ENCODE data around the gene ELMO1. TPM values are rescaled to one million over a fixed set of nuclear protein-coding genes. Genes with fewer than 3 reads are reported as not detected.

The ELMO1 gene
- total and polyA plus RNA-seq, 2 of the 13 experiments (the other 11 are each of a cell fraction or from before 2014, with no cell fraction given): 0.11 to 0.17 TPM

DNA sequence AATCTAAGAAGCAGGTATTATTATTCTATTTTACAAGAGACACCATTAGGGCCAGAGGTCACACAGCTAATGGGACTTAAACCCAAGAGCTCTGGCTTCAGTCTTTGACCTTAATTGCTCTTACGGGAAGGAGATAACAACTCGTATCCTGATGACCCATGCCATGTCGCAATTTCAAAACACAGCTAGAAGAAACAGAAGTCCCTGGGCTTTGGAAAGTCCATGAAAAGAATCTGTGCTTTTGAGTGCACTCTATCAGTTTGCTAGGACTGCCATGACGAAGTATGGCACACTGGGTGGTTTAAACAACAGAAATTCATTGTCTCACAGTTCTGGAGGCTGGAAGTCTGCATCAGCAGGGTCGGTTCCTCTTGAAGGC lies 476.5 kb downstream of the ELMO1 start (continued):
- TF ChIP-seq, protein P1, sequence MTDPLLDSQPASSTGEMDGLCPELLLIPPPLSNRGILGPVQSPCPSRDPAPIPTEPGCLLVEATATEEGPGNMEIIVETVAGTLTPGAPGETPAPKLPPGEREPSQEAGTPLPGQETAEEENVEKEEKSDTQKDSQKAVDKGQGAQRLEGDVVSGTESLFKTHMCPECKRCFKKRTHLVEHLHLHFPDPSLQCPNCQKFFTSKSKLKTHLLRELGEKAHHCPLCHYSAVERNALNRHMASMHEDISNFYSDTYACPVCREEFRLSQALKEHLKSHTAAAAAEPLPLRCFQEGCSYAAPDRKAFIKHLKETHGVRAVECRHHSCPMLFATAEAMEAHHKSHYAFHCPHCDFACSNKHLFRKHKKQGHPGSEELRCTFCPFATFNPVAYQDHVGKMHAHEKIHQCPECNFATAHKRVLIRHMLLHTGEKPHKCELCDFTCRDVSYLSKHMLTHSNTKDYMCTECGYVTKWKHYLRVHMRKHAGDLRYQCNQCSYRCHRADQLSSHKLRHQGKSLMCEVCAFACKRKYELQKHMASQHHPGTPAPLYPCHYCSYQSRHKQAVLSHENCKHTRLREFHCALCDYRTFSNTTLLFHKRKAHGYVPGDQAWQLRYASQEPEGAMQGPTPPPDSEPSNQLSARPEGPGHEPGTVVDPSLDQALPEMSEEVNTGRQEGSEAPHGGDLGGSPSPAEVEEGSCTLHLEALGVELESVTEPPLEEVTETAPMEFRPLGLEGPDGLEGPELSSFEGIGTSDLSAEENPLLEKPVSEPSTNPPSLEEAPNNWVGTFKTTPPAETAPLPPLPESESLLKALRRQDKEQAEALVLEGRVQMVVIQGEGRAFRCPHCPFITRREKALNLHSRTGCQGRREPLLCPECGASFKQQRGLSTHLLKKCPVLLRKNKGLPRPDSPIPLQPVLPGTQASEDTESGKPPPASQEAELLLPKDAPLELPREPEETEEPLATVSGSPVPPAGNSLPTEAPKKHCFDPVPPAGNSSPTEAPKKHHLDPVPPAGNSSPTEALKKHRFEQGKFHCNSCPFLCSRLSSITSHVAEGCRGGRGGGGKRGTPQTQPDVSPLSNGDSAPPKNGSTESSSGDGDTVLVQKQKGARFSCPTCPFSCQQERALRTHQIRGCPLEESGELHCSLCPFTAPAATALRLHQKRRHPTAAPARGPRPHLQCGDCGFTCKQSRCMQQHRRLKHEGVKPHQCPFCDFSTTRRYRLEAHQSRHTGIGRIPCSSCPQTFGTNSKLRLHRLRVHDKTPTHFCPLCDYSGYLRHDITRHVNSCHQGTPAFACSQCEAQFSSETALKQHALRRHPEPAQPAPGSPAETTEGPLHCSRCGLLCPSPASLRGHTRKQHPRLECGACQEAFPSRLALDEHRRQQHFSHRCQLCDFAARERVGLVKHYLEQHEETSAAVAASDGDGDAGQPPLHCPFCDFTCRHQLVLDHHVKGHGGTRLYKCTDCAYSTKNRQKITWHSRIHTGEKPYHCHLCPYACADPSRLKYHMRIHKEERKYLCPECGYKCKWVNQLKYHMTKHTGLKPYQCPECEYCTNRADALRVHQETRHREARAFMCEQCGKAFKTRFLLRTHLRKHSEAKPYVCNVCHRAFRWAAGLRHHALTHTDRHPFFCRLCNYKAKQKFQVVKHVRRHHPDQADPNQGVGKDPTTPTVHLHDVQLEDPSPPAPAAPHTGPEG (CRISPR knock-in tag; IDR thresholded peaks at IDR 0.05): no peak
- TF ChIP-seq ZNF350 (CRISPR knock-in tag; IDR thresholded peaks at IDR 0.05; ENCODE audit: borderline replicate concordance, low read depth) (no peak), SRF (IDR thresholded peaks at IDR 0.05; ENCODE audit: low read depth, low read length) (peak; percentile 77; the same call in 1 of the 2 replicates), KAT8 (CRISPR knock-in tag; IDR thresholded peaks at IDR 0.05) (peak; percentile 63; the same call in 1 of the 2 replicates), ZNF878 (CRISPR knock-in tag; IDR thresholded peaks at IDR 0.05) (0 out of 2 replicates have a peak, but pooled peaks have one; percentile 59), ZSCAN12 (CRISPR knock-in tag; IDR thresholded peaks at IDR 0.05) (no peak), PCBP1 (IDR thresholded peaks at IDR 0.05; ENCODE audit: borderline replicate concordance, low read depth, low read length) (no peak), ZC3H13 (CRISPR knock-in tag; IDR thresholded peaks at IDR 0.05) (no peak), ZSCAN9 (CRISPR knock-in tag; IDR thresholded peaks at IDR 0.05; ENCODE audit: borderline replicate concordance) (peak; percentile 67; the same call in 1 of the 2 replicates)
- TF ChIP-seq, protein P2, sequence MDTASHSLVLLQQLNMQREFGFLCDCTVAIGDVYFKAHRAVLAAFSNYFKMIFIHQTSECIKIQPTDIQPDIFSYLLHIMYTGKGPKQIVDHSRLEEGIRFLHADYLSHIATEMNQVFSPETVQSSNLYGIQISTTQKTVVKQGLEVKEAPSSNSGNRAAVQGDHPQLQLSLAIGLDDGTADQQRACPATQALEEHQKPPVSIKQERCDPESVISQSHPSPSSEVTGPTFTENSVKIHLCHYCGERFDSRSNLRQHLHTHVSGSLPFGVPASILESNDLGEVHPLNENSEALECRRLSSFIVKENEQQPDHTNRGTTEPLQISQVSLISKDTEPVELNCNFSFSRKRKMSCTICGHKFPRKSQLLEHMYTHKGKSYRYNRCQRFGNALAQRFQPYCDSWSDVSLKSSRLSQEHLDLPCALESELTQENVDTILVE (CRISPR knock-in tag; IDR thresholded peaks at IDR 0.05): no peak
- TF ChIP-seq, protein P3, sequence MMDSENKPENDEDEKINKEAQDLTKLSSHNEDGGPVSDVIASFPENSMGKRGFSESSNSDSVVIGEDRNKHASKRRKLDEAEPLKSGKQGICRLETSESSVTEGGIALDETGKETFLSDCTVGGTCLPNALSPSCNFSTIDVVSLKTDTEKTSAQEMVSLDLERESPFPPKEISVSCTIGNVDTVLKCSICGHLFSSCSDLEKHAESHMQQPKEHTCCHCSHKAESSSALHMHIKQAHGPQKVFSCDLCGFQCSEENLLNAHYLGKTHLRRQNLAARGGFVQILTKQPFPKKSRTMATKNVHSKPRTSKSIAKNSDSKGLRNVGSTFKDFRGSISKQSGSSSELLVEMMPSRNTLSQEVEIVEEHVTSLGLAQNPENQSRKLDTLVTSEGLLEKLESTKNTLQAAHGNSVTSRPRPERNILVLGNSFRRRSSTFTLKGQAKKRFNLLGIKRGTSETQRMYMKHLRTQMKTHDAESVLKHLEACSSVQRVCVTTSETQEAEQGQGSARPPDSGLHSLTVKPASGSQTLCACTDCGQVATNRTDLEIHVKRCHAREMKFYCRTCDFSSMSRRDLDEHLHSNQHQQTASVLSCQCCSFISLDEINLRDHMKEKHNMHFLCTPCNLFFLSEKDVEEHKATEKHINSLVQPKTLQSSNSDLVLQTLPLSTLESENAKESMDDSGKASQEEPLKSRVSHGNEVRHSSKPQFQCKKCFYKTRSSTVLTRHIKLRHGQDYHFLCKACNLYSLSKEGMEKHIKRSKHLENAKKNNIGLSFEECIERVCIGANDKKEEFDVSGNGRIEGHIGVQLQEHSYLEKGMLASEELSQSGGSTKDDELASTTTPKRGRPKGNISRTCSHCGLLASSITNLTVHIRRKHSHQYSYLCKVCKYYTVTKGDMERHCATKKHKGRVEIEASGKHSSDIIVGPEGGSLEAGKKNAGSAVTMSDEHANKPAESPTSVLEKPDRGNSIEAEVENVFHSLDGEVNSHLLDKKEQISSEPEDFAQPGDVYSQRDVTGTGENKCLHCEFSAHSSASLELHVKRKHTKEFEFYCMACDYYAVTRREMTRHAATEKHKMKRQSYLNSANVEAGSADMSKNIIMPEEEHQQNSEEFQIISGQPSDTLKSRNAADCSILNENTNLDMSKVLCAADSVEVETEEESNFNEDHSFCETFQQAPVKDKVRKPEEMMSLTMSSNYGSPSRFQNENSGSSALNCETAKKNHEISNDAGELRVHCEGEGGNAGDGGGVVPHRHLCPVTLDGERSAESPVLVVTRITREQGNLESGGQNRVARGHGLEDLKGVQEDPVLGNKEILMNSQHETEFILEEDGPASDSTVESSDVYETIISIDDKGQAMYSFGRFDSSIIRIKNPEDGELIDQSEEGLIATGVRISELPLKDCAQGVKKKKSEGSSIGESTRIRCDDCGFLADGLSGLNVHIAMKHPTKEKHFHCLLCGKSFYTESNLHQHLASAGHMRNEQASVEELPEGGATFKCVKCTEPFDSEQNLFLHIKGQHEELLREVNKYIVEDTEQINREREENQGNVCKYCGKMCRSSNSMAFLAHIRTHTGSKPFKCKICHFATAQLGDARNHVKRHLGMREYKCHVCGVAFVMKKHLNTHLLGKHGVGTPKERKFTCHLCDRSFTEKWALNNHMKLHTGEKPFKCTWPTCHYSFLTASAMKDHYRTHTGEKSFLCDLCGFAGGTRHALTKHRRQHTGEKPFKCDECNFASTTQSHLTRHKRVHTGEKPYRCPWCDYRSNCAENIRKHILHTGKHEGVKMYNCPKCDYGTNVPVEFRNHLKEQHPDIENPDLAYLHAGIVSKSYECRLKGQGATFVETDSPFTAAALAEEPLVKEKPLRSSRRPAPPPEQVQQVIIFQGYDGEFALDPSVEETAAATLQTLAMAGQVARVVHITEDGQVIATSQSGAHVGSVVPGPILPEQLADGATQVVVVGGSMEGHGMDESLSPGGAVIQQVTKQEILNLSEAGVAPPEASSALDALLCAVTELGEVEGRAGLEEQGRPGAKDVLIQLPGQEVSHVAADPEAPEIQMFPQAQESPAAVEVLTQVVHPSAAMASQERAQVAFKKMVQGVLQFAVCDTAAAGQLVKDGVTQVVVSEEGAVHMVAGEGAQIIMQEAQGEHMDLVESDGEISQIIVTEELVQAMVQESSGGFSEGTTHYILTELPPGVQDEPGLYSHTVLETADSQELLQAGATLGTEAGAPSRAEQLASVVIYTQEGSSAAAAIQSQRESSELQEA (CRISPR knock-in tag; IDR thresholded peaks at IDR 0.05; ENCODE audit: not compliant biosample characterization): no peak

Data from HepG2 (cell line).